SK-N-MC (cell line): Measurements from ENCODE around the gene CDH4.

Experiments used
- DNase-seq: peaks from one replicate; pipeline ENCODE4 v3.0.0-alpha.2; 2011; ENCODE audit warnings: low read depth, low spot score
- H3K27ac ChIP-seq: fragments of 200-600 bp; sonication (generic); 2 replicates; pipeline ENCODE4 v1.5.1; 2016; ENCODE audit warnings: mixed run types
- H3K36me3 ChIP-seq: fragments of 200-600 bp; sonication (generic); 2 replicates; pipeline ENCODE4 v1.6.1; 2017; ENCODE audit warnings: antibody characterized with exemption, low read length, mixed read lengths; ENCODE audit not compliant: insufficient read depth
- H3K4me3 ChIP-seq: fragments of 200-600 bp; sonication (generic); 2 replicates; pipeline ENCODE4 v1.5.1; 2016
- H3K9ac ChIP-seq: fragments of 200-600 bp; sonication (generic); 2 replicates; pipeline ENCODE4 v1.8.0; 2017; ENCODE audit warnings: mixed run types, mixed read lengths; ENCODE audit not compliant: insufficient read length
- H3K9me3 ChIP-seq: fragments of 200-600 bp; sonication (generic); 2 replicates; pipeline ENCODE4 v1.6.1; 2017; ENCODE audit warnings: low read depth, mild to moderate bottlenecking, antibody characterized with exemption, low read length, moderate library complexity, mixed read lengths
- EZH2 ChIP-seq: fragments of 200-600 bp; sonication (generic); IDR thresholded peaks from one replicate; pipeline ENCODE4 v1.6.1; 2017; ENCODE audit warnings: antibody characterized with exemption
- FOXP2 ChIP-seq: optimal IDR thresholded peaks from 2 replicates; pipeline ENCODE3; 2011; ENCODE audit warnings: mild to moderate bottlenecking, moderate library complexity; ENCODE audit not compliant: insufficient read depth; ENCODE audit errors: extremely low read length, control extremely low read depth
- POLR2AphosphoS5 ChIP-seq: IDR thresholded peaks from 2 replicates; pipeline ENCODE4 v1.6.1; 2012; ENCODE audit warnings: mild to moderate bottlenecking, low read depth, low read length, borderline replicate concordance

Gene CDH4

DNA sequence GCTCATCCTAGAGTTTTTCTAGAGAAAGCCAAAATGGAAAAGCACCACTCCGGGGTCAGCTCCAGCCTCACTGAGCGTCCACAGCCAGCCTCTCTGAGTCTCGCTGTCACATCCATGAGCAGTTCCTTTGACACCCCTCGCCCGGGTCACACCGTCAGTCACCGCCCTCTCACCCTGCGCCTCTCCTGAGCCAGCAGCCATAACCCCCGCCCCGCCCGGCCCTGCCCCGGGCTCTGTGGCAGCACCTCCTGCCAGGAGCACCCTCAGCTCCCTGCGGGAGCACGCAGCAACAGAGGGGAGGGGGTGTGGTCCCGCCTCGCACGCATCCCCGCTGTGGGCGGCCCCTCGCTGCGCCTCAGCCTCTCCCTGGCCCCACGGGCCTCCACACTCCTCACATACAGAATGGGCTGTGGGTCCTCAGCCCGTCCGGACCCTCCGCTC, 545.9 kb downstream of the CDH4 start:
- no peak for DNase-seq
- TF ChIP-seq FOXP2 = no peak
- no peak for TF ChIP-seq EZH2
- TF ChIP-seq POLR2AphosphoS5 = no peak
- H3K36me3 ChIP-seq = no peaks in the 10 kb centered on the region
- no peaks in the 10 kb centered on the region for H3K9me3 ChIP-seq
- no peak overlapping the region for H3K9ac ChIP-seq
- no peak overlapping the region for H3K4me3 ChIP-seq
- no peak overlapping the region for H3K27ac ChIP-seq

DNA sequence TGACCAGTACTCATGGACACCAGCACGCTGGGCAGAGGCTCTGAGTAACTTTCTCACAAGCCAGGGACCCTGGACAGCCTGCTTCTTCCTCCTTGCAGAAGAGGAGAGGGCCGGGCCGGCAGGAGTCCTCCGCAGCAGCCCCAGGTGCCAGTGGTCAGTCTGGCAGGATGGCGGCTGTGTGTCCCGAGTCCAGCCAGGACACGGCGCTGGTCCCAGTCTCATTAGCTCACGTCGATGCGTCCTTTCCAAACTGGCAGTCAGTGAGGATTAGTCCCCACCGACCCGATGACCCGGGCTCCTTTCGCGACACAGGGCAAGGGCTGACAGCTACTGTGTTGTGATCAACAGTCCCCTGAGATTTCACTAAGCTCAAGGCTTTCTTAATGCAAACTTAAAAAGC, 546.6 kb downstream of the CDH4 start:
- Histone ChIP-seq H3K27ac (no peak overlapping the region), H3K36me3 (no peaks in the 10 kb centered on the region), H3K9me3 (no peaks in the 10 kb centered on the region), H3K9ac (no peak overlapping the region), H3K4me3 (no peak overlapping the region)
- TF ChIP-seq FOXP2 (no peak), POLR2AphosphoS5 (no peak), EZH2 (no peak)
- DNase-seq = no peak

DNA sequence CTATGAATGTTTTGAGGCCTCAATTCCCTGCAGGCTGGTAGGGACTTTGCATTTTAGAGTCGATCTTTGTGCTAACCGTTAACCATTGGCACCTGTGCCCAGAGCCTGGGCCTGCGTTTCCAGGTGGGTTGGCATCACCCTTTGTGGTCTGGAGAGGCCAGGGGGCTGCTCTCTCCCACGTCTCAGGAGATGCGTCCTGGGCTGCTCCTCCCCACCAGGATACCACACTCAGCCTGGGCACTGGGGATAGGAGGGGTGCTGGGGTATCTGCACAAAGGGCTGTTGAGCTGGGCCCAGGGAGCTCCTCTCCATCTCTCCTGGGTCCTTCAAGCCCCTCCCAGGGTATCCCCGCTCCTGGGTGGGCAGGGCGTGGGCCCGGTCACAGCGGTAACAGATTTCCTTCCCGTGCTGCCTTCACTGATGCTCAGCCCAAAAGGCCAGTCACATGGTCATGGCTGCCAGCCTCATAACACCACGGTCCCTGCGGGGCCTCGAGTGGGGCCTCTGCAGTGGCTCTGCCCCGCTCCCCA, 547.4 kb downstream of the CDH4 start:
- no peak for DNase-seq
- no peak overlapping the region for H3K27ac ChIP-seq
- H3K4me3 ChIP-seq = no peak overlapping the region
- TF ChIP-seq EZH2 (no peak), POLR2AphosphoS5 (no peak), FOXP2 (no peak)
- no peaks in the 10 kb centered on the region for H3K36me3 ChIP-seq
- H3K9me3 ChIP-seq = no peaks in the 10 kb centered on the region
- no peak overlapping the region for H3K9ac ChIP-seq

DNA sequence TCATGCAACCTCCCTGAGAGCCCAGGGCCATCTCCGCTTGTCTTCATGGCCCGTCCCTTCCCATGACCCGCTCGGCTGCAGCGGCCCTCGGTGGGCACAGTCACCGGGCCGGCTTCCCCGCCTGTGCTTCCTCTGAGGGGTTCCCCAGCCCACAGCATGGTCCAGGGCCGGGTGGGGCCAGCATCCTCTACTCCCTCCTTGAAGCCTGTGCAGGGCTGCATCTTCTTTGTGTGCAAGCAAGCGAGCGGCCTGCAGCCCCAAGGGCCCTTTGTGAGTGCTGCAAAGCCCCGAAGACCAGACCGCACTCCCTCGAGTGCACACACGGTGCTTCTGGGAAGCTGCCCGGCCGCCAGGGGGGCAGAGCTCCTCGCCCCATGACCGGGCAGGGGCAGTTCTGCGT, 547.9 kb downstream of the CDH4 start:
- DNase-seq = no peak
- Histone ChIP-seq H3K36me3 (no peaks in the 10 kb centered on the region), H3K27ac (no peak overlapping the region), H3K4me3 (no peak overlapping the region), H3K9me3 (no peaks in the 10 kb centered on the region), H3K9ac (no peak overlapping the region)
- TF ChIP-seq EZH2 (no peak), POLR2AphosphoS5 (no peak), FOXP2 (no peak)

DNA sequence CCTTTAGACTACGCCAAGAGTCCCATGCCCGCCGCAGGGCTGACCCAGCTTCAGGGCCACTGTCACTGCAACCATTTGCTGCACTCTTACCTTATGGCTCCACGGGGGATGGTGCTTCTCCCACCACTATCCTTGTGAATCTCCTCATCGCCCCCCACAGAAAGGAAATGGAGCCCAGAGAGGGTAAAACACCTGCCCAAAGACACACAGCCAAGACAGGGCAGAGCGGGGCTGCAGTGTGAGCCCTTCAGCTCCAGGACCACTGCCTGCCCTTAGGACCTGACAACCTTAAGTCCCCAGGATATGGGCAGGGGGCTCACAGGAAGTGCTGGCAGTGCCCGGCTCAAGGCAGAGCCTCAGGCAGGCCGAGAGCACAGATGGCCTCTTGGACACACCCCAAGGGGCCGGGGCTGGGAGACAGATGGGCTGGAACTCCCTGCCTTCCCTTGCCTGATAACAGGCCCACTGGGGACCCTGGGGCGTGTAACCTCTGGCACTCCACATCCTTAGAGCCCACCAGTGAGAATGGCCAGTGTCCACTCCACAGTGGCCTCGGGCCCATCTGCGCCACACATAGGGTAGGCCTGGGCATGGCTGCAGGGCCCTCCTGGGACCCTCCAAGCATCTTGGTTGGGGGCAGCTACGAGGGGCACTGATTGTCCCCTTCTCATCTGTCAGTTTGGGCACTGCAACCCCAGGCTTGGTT, 548.5 kb downstream of the CDH4 start:
- H3K9me3 ChIP-seq = no peaks in the 10 kb centered on the region
- no peak overlapping the region for H3K27ac ChIP-seq
- no peak overlapping the region for H3K4me3 ChIP-seq
- no peak for DNase-seq
- no peak overlapping the region for H3K9ac ChIP-seq
- no peaks in the 10 kb centered on the region for H3K36me3 ChIP-seq
- TF ChIP-seq FOXP2 = no peak
- TF ChIP-seq EZH2 = no peak
- TF ChIP-seq POLR2AphosphoS5 = no peak

DNA sequence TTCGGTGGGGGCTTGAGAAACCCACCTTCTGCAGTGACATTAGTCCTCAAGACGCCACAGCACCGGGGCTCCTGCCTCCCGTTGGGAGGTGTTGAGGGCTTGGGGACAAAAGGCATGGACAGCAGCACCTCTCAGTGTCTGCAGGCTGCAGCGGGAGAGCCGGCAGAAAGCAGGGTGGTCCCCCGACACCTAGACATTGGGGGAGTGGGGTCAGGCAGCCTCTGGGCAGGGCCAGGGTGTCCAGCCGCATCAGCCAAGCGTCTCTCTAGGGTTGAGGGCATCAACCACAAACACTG, 549.0 kb downstream of the CDH4 start:
- Histone ChIP-seq H3K9ac (no peak overlapping the region), H3K9me3 (no peaks in the 10 kb centered on the region), H3K4me3 (no peak overlapping the region), H3K36me3 (no peaks in the 10 kb centered on the region), H3K27ac (no peak overlapping the region)
- DNase-seq = no peak
- TF ChIP-seq FOXP2 (no peak), EZH2 (no peak), POLR2AphosphoS5 (no peak)

DNA sequence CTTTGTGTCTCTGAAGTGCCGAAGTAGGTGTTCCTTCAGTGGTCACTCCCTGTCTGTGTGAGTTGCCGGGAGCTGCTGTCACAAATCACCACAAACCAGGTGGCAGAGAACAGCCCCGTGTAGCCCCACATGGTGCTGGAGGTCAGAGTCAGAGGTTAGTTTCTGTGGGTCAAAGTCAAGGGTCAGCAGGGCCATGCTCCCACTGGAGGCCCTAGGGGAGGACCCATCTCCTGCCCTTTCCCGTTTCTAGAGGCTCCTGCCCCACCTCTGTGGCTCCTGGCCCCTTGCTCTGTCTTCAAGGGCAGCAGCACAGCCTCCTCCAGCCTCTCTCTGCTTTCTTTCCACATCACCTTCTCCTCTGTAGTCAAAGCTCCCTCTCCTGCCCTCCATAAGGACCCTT, 549.4 kb downstream of the CDH4 start:
- Histone ChIP-seq H3K4me3 (no peak overlapping the region), H3K9me3 (no peaks in the 10 kb centered on the region), H3K36me3 (no peaks in the 10 kb centered on the region), H3K27ac (no peak overlapping the region), H3K9ac (no peak overlapping the region)
- TF ChIP-seq FOXP2 (no peak), POLR2AphosphoS5 (no peak), EZH2 (no peak)
- DNase-seq = no peak

DNA sequence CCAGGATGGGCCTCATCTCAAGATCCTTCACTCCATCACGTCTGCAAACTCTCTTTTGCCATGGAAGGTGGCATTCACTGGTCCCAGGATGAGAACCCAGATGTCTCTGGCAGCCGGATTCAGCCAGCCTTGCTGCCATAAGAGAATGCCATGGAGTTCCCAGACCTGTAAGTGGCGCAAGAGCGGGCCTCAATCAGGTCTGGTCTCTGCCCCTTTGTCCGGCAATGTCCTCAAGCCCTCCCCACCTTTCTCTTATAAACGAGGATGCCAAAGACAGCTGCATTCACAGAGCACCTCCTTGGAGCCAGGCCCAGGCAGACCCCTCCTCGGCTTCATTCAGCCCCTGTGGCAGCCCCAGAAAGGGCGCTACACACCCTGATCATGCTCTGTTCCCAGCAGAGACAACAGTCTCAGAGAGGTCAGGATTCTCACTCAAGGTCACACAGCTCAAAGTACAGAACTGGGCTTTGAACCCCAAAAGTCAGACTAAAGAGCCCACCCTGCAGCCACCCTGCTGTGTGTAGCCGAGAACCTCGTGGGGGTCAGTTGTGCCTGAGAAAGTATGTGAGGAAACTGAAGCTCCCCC, 549.9 kb downstream of the CDH4 start:
- Histone ChIP-seq H3K9me3 (no peaks in the 10 kb centered on the region), H3K27ac (no peak overlapping the region), H3K9ac (no peak overlapping the region), H3K36me3 (no peaks in the 10 kb centered on the region), H3K4me3 (no peak overlapping the region)
- DNase-seq = no peak
- TF ChIP-seq FOXP2 (no peak), POLR2AphosphoS5 (no peak), EZH2 (no peak)
